Naive B cell (primary cell): ENCODE measurements around the gene DDX50. TPM values are rescaled to one million over a fixed set of nuclear protein-coding genes. Genes with fewer than 3 reads are reported as not detected.
"Not testable (repeated sequence)": the region's sequence is repeated elsewhere in the genome, so short reads cannot be mapped to it uniquely, and the experiment has no call there.

Source experiments
- ATAC-seq, 2 donors: fragments of 150-1000 bp; cut with Tn5 transposase; 2 replicates each; pipeline ENCODE4 v1.10.0; 2021; ENCODE audit warnings: low read depth in 2 of 2, mild to moderate bottlenecking in 2 of 2, moderate library complexity in 2 of 2
- DNase-seq: peaks from one replicate; pipeline ENCODE4 v3.0.0; 2022
- H3K27ac Mint-ChIP-seq, 6 donors: one replicate each; pipeline ENCODE4 v1.8.0; 2020 to 2022; ENCODE audit warnings: mild to moderate bottlenecking in 6 of 6, mixed read lengths in 6 of 6, moderate library complexity in 5 of 6, inconsistent platforms in 2 of 6
- H3K27me3 Mint-ChIP-seq, 3 donors: one replicate each; pipeline ENCODE4 v1.8.0; 2021 to 2022; ENCODE audit warnings: mixed read lengths in 3 of 3, mild to moderate bottlenecking in 1 of 3
- H3K36me3 Mint-ChIP-seq, 2 donors: one replicate each; pipeline ENCODE4 v1.8.0; 2020 to 2022; ENCODE audit warnings: mixed read lengths in 2 of 2, inconsistent platforms in 1 of 2, mild to moderate bottlenecking in 1 of 2
- H3K4me1 Mint-ChIP-seq, 3 donors: one replicate each; pipeline ENCODE4 v1.8.0; 2020 to 2022; ENCODE audit warnings: mixed read lengths in 3 of 3, inconsistent platforms in 1 of 3, mild to moderate bottlenecking in 1 of 3, moderate library complexity in 1 of 3
- H3K4me3 Mint-ChIP-seq, 8 donors: one replicate each; pipeline ENCODE4 v1.8.0; 2020 to 2022; ENCODE audit warnings: mild to moderate bottlenecking in 8 of 8, mixed read lengths in 8 of 8, moderate library complexity in 8 of 8, inconsistent platforms in 2 of 8
- H3K9me3 Mint-ChIP-seq, 7 donors: one replicate each; pipeline ENCODE4 v1.8.0; 2020 to 2022; ENCODE audit warnings: mixed read lengths in 7 of 7, mild to moderate bottlenecking in 5 of 7, inconsistent platforms in 2 of 7, moderate library complexity in 1 of 7
- polyA plus RNA-seq, 6 donors: library from polyadenylated mRNA; unstranded; fragments of 300-500 nt; fragmentation: Illumina TruSeq; gene quantifications; one replicate each; pipeline ENCODE4 v1.2.3, GENCODE V29; 2021; ENCODE audit warnings: low read depth in 6 of 6

Gene DDX50, protein sequence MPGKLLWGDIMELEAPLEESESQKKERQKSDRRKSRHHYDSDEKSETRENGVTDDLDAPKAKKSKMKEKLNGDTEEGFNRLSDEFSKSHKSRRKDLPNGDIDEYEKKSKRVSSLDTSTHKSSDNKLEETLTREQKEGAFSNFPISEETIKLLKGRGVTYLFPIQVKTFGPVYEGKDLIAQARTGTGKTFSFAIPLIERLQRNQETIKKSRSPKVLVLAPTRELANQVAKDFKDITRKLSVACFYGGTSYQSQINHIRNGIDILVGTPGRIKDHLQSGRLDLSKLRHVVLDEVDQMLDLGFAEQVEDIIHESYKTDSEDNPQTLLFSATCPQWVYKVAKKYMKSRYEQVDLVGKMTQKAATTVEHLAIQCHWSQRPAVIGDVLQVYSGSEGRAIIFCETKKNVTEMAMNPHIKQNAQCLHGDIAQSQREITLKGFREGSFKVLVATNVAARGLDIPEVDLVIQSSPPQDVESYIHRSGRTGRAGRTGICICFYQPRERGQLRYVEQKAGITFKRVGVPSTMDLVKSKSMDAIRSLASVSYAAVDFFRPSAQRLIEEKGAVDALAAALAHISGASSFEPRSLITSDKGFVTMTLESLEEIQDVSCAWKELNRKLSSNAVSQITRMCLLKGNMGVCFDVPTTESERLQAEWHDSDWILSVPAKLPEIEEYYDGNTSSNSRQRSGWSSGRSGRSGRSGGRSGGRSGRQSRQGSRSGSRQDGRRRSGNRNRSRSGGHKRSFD
- polyA plus RNA-seq, result 10 to 100 TPM; 29.1 to 59.3 (median 32.6) TPM

DNA sequence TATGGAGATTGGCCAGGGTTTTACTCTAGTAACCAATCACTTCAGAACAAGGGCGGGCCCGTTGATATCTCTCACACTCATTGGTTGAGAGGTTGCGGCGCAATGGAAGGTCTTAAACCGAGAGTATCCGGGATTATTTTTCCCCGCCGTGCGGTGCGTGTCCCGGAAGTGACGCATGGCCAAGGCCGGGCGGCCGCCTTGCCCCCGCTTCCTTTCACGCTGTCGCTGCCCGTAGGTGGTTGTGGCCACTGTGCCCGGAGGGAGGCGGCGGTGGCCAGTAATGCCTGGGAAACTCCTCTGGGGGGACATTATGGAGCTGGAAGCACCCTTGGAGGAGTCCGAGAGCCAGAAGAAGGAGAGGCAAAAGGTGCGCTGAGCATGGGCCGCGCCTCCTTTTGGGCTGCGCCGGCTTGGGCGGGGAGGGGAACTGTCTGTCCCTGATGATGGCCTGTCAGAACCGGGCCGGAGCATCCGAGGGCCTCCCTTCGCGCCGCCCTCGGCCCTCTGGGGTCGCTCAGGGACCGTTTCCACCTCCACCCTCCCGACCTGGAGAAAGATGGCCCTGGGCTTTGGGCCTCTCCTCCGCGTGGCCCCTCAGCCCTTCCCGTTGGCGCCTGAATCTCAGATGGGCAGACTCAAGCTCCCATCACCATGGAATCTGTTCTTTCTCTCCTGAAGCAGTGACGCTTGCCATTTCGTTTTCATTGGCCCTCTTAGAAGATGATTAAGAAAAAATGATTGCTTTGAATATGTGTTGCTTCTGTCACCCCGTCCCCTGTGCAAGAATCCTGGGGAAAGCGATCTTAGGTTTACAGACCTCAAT, at the start of gene DDX50:
Gene DDX50 (plus strand): TSS at position 211 of the 823 bp plus-strand sequence. CDS start 70 bp downstream, at position 281.
- peaks cover 0 to 8% (median 4%) of the 10 kb centered on the region in 3 donors for H3K27me3 Mint-ChIP-seq
- peak; percentile 90 to 92 for ATAC-seq
- H3K9me3 Mint-ChIP-seq, result no peaks in the 10 kb centered on the region
- peaks cover 3 to 6% of the 10 kb centered on the region in 2 donors for H3K36me3 Mint-ChIP-seq
- H3K4me1 Mint-ChIP-seq, result peaks cover 26 to 45% (median 40%) of the 10 kb centered on the region in 3 donors
- DNase-seq, result peak; percentile 95
- H3K4me3 Mint-ChIP-seq, result peak within 1 kb of the TSS; percentile 98 to 100 (median 99)
- H3K27ac Mint-ChIP-seq, result peak within 1 kb of the TSS; percentile 98 to 100 (median 100)

DNA sequence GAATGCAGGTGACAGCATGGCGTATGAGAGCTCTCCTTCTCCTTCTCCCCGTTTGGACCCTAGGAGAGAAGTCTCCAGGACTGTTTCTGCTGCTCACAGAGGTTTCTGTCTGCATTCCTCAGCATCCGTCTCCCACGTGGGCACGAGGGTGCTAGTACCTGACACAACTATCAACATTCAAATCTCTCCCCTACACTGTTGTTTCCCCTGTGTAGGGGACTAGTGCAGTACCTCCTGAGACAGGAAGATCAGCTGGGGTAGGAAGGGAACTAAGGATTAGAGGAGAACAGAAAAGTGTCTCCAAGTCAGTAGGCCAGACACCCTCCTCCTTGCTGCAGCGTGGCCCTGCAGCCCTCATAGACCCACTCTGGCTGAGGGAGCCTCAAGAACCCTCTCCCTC, 44.8 kb upstream of the DDX50 start:
- Mint-ChIP-seq H3K9me3 (peaks cover 9 to 23% (median 18%) of the 10 kb centered on the region in 7 donors), H3K4me1 (peaks cover 0 to 4% (median 0%) of the 10 kb centered on the region in 3 donors), H3K4me3 (no peak overlapping the region), H3K27ac (peak overlapping the region in 1 of 6 donors; percentile 60), H3K27me3 (peaks cover 0 to 5% (median 0%) of the 10 kb centered on the region in 3 donors), H3K36me3 (peaks cover 7 to 19% of the 10 kb centered on the region in 2 donors)
- ATAC-seq, result no peak
- DNase-seq, result no peak

DNA sequence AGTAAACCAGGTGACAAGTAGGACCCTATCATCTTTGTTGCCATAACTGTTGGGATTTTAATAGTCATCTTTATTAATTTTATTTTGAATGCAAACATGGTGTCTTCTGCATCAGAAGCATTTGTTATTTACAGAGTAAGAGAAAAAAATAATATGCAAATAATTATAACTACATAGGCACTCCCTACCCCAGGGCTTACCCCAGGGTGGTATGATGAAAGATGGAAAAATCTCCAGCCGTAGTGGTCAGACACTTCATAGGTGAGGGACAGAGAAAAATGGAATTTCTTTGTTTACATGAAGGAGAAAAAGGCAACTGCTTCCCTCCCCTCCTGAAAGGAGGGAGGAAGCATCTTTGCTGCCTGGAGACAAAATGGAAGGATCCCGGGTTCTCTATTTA, 44.1 kb upstream of the DDX50 start:
- DNase-seq (no peak), ATAC-seq (no peak)
- no peak overlapping the region for H3K27ac Mint-ChIP-seq
- no peak overlapping the region for H3K4me3 Mint-ChIP-seq
- H3K27me3 Mint-ChIP-seq, result peaks cover 0 to 5% (median 0%) of the 10 kb centered on the region in 3 donors
- peaks cover 7 to 19% of the 10 kb centered on the region in 2 donors for H3K36me3 Mint-ChIP-seq
- H3K4me1 Mint-ChIP-seq, result peaks cover 0 to 4% (median 0%) of the 10 kb centered on the region in 3 donors
- peaks cover 9 to 30% (median 21%) of the 10 kb centered on the region in 7 donors for H3K9me3 Mint-ChIP-seq

DNA sequence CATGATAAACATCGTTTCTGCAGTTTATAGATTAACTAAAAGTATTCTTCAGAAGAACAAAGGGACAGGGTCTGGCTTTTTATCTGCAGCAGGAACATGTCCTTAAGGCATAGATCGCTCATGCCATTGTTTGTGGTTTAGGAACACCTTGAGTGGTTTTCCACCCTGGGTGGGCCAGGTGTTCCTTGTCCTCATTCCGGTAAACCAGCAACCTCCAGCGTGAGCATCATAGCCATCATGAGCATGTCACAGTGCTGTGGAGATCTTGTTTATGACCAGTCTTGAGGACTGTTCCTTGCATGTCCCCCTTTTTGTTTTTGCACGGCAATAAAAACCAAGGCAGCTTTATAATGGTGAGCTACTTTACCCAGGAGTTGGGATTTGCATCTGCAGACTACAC, 39.9 kb upstream of the DDX50 start:
- DNase-seq, result no peak
- no peak overlapping the region for H3K4me3 Mint-ChIP-seq
- H3K4me1 Mint-ChIP-seq, result peaks cover 0 to 4% (median 0%) of the 10 kb centered on the region in 3 donors
- peaks cover 0 to 5% (median 0%) of the 10 kb centered on the region in 3 donors for H3K27me3 Mint-ChIP-seq
- no peak for ATAC-seq
- peaks cover 7 to 19% of the 10 kb centered on the region in 2 donors for H3K36me3 Mint-ChIP-seq
- no peak overlapping the region for H3K27ac Mint-ChIP-seq
- H3K9me3 Mint-ChIP-seq, result peaks cover 12 to 35% (median 29%) of the 10 kb centered on the region in 7 donors

DNA sequence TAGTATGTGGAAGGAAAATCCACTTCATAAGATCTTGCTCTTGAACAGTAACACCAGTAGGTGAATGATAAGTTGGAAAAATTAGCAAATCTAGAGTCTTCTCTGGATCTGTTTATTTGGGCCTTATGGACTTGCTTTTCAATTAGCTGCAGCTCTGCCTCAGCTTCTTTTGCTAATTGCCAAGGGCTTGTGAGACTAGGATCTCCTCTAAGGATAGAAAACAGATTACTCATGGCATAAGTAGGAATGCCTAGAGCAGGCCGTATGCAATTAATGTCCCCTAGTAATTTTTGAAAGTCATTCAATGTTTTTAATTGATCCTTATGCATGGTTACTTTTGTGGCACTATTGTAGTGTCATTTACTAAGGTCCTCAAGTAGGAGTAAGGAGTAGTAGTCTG, 36.5 kb upstream of the DDX50 start:
- H3K4me3 Mint-ChIP-seq, result no peak overlapping the region
- ATAC-seq (no peak), DNase-seq (no peak)
- peaks cover 3 to 22% of the 10 kb centered on the region in 2 donors for H3K36me3 Mint-ChIP-seq
- peaks cover 14 to 40% (median 29%) of the 10 kb centered on the region in 7 donors for H3K9me3 Mint-ChIP-seq
- H3K4me1 Mint-ChIP-seq, result no peaks in the 10 kb centered on the region
- no peaks in the 10 kb centered on the region for H3K27me3 Mint-ChIP-seq
- H3K27ac Mint-ChIP-seq, result no peak overlapping the region

DNA sequence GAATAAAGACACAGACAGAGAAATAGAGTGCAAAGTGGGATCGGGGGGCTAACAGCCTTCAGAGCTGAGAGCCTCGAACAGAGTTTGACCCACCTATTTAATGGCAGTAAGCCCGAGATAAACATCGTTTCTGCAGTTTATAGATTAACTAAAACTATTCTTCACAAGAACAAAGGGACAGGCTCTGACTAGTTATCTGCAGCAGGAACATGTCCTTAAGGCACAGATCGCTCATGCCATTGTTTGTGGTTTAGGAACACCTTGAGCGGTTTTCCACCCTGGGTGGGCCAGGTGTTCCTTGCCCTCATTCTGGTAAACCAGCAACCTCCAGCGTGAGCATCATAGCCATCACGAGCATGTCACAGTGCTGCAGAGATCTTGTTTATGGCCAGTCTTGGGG, 32.9 kb upstream of the DDX50 start:
- not testable (repeated sequence) for H3K4me3 Mint-ChIP-seq, DNase-seq, H3K27me3 Mint-ChIP-seq, H3K4me1 Mint-ChIP-seq, ATAC-seq, H3K36me3 Mint-ChIP-seq, H3K27ac Mint-ChIP-seq, H3K9me3 Mint-ChIP-seq

DNA sequence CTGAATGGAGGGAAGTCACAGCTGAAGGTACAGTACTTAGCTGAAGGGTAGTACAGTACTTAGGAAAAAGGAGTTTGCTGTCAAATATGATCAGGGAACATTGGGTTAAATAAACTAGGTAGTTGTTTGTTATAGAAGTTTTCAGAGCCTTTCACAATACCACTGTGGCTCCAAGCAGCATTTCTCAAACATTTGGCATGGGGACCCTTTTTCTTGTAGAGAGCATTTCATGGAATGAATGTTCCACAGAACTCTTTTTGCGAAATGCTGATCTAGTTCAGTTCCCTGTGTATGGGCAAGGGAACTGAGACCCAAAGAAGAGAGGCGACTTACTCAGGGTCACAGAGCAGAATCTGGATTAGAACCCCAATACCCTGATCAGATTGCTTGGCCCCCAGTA, 31.5 kb upstream of the DDX50 start:
- Mint-ChIP-seq H3K4me3 (no peak overlapping the region), H3K9me3 (peaks cover 0 to 9% (median 5%) of the 10 kb centered on the region in 7 donors), H3K27ac (peak overlapping the region in 1 of 6 donors; percentile 3), H3K27me3 (no peaks in the 10 kb centered on the region), H3K36me3 (peaks cover 0 to 8% of the 10 kb centered on the region in 2 donors), H3K4me1 (no peaks in the 10 kb centered on the region)
- ATAC-seq (no peak), DNase-seq (no peak)

DNA sequence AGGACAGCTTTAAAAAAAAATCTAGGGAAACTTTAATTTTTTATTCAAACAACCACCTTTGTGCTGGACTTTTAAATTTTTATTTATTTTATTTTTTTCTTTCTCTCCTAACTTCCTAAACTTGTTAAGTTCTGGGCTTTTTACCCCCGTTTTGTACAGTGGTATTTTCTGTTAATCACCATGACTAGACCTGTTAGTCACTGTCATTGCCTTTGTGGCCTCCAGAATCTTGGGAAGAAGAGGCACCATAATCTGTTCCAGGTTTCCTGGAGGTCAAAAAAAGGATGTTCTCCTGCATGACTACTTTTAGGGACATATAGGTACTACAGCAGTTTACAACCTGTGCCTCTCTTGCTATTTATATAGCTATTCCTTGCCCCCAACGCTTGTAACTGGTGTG, 31.1 kb upstream of the DDX50 start:
- Mint-ChIP-seq H3K27me3 (no peaks in the 10 kb centered on the region), H3K36me3 (peaks cover 0 to 8% of the 10 kb centered on the region in 2 donors), H3K9me3 (peaks cover 0 to 9% (median 5%) of the 10 kb centered on the region in 7 donors), H3K27ac (no peak overlapping the region), H3K4me1 (no peaks in the 10 kb centered on the region), H3K4me3 (no peak overlapping the region)
- DNase-seq (no peak), ATAC-seq (no peak)

DNA sequence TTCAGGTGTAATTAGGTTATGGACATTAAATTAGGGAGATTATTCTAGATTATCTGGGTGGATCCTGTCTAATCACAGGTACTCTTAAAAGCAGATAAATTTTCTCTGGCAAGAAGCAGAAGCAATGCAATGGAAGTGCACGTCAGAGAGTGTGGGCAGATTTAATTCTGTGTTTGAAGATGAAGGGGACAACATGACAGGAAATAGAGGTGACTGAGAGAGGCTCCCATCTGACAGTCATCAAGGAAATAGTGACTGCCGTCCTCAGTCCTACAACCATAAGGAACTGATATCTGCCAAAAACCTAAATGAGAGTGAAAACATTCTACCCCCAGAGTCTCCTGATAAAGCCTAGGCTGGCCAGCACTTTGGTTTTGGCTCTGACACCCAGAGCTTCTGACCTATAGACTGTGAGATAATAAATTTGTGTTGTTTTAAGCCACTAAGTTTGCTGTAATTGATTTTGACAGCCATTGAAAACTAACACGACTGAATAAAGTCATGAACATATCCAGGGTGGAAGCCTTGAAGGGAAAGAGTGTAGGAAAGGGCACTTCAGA, 30.5 kb upstream of the DDX50 start:
- peaks cover 0 to 9% (median 5%) of the 10 kb centered on the region in 7 donors for H3K9me3 Mint-ChIP-seq
- H3K36me3 Mint-ChIP-seq, result peaks cover 0 to 8% of the 10 kb centered on the region in 2 donors
- ATAC-seq, result no peak
- no peaks in the 10 kb centered on the region for H3K4me1 Mint-ChIP-seq
- no peak for DNase-seq
- no peak overlapping the region for H3K4me3 Mint-ChIP-seq
- peak overlapping the region in 2 of 6 donors; percentile 1 to 52 for H3K27ac Mint-ChIP-seq
- H3K27me3 Mint-ChIP-seq, result no peaks in the 10 kb centered on the region

DNA sequence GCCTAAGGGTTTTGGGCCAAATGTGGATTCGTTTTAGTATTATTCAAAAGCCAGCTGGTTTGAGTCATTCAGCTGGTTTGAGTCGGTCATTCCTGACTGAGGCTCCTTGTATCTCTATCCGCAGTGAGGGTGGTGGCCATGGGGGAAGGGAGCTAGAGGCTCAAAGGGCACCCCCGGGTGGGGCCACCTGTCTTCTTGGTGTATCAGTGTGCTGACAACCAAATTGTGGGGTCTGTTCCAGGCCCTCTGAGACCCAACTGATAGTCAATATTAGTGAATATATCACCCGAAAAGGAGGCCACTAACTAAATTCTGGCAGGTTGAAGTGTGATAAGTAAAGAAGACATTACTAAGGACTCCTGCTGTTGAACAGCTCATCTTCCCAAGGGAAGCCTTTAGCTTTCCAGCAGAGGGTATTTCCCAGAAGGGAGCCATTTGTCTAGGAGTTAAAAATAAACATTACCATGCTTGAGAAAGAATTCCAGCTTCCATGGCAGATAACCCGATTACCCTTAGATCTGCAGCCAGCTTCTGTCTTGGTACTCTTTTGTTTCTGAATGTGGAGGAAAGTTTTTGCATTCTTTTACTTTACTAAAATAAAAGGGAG, 29.9 kb upstream of the DDX50 start:
- Mint-ChIP-seq H3K36me3 (peaks cover 0 to 8% of the 10 kb centered on the region in 2 donors), H3K9me3 (peaks cover 0 to 9% (median 5%) of the 10 kb centered on the region in 7 donors), H3K27me3 (no peaks in the 10 kb centered on the region), H3K4me1 (no peaks in the 10 kb centered on the region), H3K27ac (no peak overlapping the region), H3K4me3 (no peak overlapping the region)
- ATAC-seq, result no peak
- DNase-seq, result no peak

DNA sequence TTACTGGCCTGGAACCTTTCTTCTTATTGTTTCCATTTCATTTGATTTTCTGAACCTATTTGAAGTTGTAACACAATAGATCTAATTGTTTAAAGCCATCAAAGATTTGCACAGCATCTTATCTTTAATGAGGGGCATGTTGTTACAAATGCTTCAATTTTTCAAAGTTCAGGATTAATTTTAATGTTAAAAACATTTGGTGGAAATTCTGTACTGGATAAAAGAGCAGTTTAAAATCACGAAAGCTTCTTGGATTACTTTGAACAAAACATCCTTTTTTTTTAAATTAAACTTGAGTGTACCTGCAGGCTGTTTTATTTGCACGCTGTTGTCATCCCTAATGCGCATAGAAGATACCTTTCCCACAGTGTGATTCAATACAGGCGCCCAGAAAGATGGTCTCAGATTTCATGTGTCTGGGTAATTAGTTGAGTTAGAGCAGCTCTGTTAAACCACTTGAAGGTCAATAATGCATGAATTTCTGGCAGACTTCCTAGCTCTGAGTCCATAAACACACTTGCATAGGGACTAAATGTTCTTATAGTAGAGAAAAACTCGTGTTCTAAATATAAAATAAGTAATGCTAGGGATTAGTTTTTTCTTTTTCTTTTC, 29.3 kb upstream of the DDX50 start:
- no peak overlapping the region for H3K4me3 Mint-ChIP-seq
- H3K9me3 Mint-ChIP-seq, result peaks cover 0 to 9% (median 5%) of the 10 kb centered on the region in 7 donors
- H3K27me3 Mint-ChIP-seq, result no peaks in the 10 kb centered on the region
- no peak for ATAC-seq
- peaks cover 0 to 8% of the 10 kb centered on the region in 2 donors for H3K36me3 Mint-ChIP-seq
- no peak for DNase-seq
- H3K4me1 Mint-ChIP-seq, result no peaks in the 10 kb centered on the region
- H3K27ac Mint-ChIP-seq, result no peak overlapping the region
